H1 (cell line): Measurements from ENCODE around the gene BBS1.
"Not testable (repeated sequence)": the region's sequence is repeated elsewhere in the genome, so short reads cannot be mapped to it uniquely, and the experiment has no call there.

Source experiments
- CHD1 ChIP-seq: IDR thresholded peaks from 2 replicates; pipeline ENCODE4 v1.6.1; 2012; ENCODE audit warnings: low read depth, low read length, improper control_type of control experiment
- YY1 ChIP-seq: IDR thresholded peaks from 2 replicates; pipeline ENCODE4 v1.6.1; 2011; ENCODE audit warnings: low read depth, mild to moderate bottlenecking, low read length

DNA sequence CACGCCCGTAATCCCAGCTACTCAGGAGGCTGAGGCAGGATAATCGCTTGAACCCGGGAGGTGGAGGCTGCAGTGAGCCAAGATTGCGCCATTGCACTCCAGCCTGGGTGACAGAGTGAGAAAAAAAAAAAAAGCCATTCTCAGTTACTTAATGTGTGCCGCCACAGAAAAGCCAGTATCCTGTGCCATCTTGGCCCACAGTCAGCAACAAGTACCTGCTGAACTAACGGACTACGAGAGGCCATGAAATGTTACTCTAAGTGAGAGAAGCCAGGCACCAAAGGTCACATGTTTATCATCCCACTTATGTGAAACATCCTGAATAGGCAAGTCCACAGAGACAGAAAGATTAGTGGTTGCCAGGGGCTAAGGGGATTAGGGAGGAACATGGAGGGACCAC lies 30.2 kb downstream of the BBS1 start:
- TF ChIP-seq YY1, CHD1: not testable (repeated sequence)
